HL-60 (cell line): ENCODE data around the gene GCGR.

Experiments
- POLR2AphosphoS5 ChIP-seq: IDR thresholded peaks from 2 replicates; pipeline ENCODE4 v1.6.1; 2012; ENCODE audit warnings: low read depth
- TF ChIP-seq, protein P1 (sequence below): IDR thresholded peaks from one replicate; pipeline ENCODE4 v1.5.1; 2011; ENCODE audit warnings: low read length, control low read depth, inconsistent platforms; ENCODE audit not compliant: insufficient read depth
- TF ChIP-seq, protein P2 (sequence below): IDR thresholded peaks from 2 replicates; pipeline ENCODE4 v1.6.1; 2012; ENCODE audit warnings: low read depth; ENCODE audit not compliant: insufficient replicate concordance

DNA sequence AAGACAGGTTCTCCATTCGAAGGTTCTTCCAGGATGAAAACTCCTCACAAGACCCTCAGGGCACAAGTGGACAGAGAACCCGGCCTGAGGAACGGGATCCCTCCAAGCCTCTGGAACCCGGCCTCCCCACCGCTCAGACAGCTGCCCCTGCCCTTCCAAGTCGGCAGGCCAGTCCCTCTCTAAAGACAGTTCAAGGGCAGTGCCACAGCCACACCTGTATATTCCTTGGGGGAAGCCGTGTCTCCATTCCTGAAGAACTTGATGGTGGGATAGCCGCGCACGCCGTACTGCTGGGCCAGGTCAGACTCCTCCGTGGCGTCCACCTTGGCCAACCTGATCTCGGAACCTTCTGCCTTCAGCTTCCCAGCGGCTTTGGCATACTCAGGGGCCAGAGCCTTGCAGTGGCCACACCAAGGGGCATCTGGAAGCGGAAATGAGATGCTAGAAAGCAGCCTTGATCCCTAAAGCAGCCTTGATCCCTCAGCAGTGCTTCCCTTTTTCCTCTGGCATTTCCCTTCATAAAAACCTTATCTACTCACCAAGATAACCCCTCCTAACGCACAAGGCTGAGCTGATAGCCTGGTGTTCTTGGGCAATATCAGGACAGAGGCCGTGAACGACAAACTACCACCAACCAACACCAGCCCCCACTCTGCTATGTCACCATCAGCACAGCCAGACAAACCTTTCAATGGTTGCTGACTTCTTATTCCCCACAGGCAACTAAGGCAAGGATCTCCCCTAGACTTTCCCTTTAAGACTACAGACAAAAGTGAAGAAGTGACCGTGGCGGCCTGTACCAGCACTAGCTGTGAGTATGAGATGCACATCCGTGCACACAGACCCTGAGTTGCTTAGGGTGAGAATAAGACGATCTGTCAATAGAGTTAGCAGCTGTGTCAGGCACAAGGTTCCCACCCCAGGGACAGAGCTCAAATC is 55.3 kb downstream of the GCGR start:
- TF ChIP-seq, protein P1, sequence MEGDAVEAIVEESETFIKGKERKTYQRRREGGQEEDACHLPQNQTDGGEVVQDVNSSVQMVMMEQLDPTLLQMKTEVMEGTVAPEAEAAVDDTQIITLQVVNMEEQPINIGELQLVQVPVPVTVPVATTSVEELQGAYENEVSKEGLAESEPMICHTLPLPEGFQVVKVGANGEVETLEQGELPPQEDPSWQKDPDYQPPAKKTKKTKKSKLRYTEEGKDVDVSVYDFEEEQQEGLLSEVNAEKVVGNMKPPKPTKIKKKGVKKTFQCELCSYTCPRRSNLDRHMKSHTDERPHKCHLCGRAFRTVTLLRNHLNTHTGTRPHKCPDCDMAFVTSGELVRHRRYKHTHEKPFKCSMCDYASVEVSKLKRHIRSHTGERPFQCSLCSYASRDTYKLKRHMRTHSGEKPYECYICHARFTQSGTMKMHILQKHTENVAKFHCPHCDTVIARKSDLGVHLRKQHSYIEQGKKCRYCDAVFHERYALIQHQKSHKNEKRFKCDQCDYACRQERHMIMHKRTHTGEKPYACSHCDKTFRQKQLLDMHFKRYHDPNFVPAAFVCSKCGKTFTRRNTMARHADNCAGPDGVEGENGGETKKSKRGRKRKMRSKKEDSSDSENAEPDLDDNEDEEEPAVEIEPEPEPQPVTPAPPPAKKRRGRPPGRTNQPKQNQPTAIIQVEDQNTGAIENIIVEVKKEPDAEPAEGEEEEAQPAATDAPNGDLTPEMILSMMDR: no peak
- TF ChIP-seq, protein P2, sequence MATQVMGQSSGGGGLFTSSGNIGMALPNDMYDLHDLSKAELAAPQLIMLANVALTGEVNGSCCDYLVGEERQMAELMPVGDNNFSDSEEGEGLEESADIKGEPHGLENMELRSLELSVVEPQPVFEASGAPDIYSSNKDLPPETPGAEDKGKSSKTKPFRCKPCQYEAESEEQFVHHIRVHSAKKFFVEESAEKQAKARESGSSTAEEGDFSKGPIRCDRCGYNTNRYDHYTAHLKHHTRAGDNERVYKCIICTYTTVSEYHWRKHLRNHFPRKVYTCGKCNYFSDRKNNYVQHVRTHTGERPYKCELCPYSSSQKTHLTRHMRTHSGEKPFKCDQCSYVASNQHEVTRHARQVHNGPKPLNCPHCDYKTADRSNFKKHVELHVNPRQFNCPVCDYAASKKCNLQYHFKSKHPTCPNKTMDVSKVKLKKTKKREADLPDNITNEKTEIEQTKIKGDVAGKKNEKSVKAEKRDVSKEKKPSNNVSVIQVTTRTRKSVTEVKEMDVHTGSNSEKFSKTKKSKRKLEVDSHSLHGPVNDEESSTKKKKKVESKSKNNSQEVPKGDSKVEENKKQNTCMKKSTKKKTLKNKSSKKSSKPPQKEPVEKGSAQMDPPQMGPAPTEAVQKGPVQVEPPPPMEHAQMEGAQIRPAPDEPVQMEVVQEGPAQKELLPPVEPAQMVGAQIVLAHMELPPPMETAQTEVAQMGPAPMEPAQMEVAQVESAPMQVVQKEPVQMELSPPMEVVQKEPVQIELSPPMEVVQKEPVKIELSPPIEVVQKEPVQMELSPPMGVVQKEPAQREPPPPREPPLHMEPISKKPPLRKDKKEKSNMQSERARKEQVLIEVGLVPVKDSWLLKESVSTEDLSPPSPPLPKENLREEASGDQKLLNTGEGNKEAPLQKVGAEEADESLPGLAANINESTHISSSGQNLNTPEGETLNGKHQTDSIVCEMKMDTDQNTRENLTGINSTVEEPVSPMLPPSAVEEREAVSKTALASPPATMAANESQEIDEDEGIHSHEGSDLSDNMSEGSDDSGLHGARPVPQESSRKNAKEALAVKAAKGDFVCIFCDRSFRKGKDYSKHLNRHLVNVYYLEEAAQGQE: no peak
- peak; percentile 28 for TF ChIP-seq POLR2AphosphoS5
